ENCODE measurements around the gene RAB23. TPM values are rescaled to one million over a fixed set of nuclear protein-coding genes. Genes with fewer than 3 reads are reported as not detected.
"Not testable (repeated sequence)": the region's sequence is repeated elsewhere in the genome, so short reads cannot be mapped to it uniquely, and the experiment has no call there.

RAB23 gene
- polyA plus RNA-seq, 12 donors: 11.9 to 29.1 (median 16.0) TPM; not detected in 1

GRCh38 chr6:57247603-57248002 lies 25.5 kb upstream of the RAB23 start:
- DNase-seq: no peak

DNA sequence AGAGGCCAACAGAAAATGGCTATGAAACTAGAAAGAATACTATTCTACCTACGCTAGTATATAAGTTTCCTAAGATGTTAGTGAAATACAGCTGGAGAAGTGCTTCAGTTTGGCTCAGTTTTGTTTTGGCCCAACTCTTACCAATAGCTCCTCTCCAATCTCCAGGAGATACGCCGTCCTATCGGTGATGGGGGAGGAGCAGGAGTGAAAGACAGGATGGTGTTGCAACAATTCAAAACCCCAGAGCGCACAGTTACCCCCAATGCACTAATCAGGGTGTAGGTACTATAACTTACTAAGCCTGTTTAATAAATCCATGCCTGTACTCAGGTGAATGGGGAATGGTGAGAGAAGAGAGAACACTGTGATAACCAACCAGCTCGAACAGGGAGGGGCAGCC lies 24.2 kb upstream of the RAB23 start:
- DNase-seq: no peak

DNA sequence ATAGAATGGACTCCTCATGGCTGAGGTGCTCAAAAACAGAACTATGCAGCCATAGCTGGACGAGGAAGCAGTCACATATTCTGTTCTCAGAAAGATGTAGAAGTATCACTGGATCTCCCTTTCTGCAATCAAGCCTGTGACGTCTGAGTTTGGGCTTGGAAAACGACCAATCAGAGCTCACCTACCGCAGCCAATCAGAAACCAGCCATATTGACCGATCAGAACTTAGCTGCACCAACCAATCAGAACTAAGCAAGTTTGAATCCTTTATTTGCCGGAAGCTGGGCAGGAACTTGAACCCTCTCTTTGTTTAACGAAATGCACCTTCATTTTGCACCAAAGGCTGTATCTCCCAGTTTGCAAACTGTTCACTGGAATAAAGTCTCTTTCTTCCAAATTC lies 21.8 kb upstream of the RAB23 start:
- DNase-seq: no peak

DNA sequence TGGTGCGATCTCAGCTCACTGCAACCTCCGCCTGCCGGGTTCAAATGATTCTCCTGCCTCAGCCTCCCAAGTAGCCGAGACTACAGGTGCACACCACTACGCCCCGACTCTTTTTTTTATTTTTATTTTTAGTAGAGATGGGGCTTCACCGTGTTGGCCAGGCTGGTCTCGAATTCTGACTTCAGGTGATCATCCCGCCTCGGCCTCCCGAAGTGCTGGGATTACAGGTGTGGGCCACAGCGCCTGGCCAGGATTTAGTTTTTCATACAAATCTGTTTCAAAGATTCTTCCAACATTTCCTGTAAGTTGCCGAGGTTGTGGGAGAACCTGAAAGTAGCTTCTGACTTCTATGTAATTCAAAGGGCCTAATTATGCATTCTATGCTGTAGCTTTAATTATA lies 21.4 kb upstream of the RAB23 start:
- DNase-seq: not testable (repeated sequence)

DNA sequence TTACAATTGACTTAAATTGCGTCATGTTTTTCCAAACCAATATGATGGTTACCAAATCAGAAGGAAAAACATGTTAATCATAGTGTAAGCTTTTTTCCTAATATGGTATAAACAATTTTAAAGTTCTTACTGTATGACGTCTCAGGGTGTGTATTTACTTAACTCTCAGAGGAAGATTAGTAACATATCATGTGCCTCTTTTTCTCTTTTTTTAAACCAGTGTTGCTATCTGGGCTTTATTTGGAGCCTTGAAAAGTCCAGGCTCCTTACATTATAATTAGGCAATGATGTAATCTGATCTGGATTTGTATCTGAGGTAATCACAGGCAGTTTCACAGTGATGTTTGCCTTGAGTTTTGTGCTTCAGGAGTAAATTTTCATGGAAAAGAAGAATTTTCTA lies 20.4 kb upstream of the RAB23 start:
- DNase-seq: no peak

GRCh38 chr6:57226221-57226620 lies 4.1 kb upstream of the RAB23 start:
- no peak for DNase-seq

GRCh38 chr6:57224769-57225515 lies 2.8 kb upstream of the RAB23 start:
- no peak for DNase-seq

GRCh38 chr6:57222743-57223077 lies 603 bp upstream of the RAB23 start:
- DNase-seq: no peak

GRCh38 chr6:57221191-57221935 lies 744 bp downstream of the RAB23 start:
- peak; percentile 69 for DNase-seq

DNA sequence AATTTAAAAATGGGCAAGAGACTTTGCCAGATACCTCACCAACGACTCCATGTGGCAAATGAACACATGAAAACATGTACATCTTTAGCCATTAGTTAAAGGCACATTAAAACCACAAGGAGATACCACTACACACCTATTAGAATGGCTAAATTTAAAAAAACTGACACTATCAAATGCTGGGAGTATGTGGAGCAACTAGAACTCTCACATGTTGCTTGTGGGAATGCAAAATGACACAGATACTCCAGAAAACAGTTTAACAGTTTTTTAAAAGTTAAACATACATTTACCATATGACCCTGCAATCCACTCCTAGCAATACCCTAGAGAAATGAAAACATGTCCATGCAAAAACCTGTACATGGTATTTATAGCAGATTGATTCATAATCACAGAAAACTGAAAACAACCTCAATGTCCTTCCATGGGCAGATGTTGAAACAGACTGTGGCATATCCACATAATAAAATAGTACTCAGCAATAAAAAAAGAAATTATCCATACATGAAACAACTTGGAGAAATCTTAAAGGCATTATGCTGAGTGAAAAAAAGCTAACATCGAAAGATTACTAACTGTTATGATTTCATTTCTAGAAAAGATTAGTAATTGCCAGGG lies 1.9 kb downstream of the RAB23 start:
- no peak for DNase-seq

GRCh38 chr6:57217270-57217669 lies 4.8 kb downstream of the RAB23 start:
- no peak for DNase-seq

GRCh38 chr6:57216235-57217101 lies 5.6 kb downstream of the RAB23 start:
- DNase-seq: no peak

DNA sequence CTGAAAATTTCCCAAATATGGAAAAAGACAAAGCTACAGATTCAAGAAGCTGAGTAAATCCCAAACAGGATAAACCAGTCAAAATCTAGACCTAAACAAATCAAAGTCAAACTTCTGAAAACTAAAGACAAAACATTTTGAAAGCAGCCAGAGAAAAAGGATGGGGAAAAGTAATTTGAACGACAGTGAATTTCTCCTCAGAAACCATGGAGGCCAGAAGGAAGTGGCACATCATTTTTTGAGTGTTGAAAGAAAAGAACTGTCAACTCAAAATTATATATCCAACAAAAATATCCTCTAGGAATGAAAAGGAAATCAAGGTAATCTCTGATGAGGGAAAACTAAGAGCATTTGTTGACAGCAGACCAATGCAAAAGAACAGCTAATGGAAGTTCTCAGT lies 6.8 kb downstream of the RAB23 start:
- no peak for DNase-seq

- no peak for DNase-seq
These were observed 12.0 kb downstream of the RAB23 start for GRCh38 chr6:57210060-57210459.

DNA sequence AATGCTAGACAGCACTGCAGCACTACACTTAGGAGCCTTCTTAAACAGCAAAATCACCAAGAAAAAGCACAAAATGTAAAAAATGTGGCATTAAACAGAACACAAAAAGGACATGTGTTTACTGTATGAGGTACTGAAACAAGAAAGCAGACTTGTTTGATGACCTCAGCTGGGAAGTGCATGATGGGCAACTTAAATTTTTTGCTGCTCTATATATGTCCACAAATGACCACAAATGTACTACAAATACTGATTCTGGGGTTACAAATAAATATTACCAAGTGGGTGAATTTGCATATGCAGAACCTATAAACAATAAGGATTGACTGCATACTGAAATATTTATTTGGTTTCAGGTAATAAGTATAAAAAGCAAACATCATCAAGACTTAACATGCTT lies 13.1 kb downstream of the RAB23 start:
- no peak for DNase-seq

DNA sequence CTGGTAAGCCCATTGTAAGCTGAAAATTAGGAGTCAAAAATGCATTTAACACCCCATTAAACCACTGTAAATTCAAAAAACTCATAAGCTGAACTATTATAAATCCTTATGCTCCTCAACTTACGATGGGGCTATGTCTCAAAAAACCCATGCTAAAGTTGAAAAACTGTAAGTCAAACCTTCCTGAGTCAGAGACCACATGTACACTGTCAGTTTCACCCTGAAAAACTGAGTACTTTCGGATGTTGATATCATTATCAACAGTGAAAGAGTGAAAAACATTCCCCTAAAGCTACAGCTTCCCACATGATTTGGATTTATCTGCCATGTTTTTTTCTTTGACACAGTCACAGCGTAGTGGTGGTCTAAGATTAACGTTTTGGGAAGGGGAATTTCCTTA lies 14.2 kb downstream of the RAB23 start:
- DNase-seq: no peak

GRCh38 chr6:57207141-57207540 lies 15.0 kb downstream of the RAB23 start:
- no peak for DNase-seq

- DNase-seq: no peak
These were observed 16.4 kb downstream of the RAB23 start for GRCh38 chr6:57205550-57206328.

DNA sequence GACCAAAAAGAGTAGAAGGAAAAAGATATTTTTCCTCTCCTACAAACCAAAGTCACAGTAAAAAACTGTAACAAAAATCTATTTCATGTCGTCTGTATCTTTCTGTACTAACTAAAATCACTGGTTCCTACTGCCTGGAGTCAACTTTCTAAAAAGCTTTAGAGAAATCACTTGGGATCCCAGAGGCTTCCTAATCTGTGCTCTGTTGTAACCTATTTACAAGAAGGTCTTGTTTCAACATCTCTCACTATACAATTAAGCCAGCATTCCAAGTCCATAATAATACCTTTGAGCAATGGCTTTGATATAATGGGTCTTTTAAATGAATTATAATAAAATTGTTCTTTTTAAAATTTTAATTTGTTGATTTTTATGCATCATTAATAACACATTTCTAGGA lies 20.4 kb downstream of the RAB23 start:
- DNase-seq: no peak

DNA sequence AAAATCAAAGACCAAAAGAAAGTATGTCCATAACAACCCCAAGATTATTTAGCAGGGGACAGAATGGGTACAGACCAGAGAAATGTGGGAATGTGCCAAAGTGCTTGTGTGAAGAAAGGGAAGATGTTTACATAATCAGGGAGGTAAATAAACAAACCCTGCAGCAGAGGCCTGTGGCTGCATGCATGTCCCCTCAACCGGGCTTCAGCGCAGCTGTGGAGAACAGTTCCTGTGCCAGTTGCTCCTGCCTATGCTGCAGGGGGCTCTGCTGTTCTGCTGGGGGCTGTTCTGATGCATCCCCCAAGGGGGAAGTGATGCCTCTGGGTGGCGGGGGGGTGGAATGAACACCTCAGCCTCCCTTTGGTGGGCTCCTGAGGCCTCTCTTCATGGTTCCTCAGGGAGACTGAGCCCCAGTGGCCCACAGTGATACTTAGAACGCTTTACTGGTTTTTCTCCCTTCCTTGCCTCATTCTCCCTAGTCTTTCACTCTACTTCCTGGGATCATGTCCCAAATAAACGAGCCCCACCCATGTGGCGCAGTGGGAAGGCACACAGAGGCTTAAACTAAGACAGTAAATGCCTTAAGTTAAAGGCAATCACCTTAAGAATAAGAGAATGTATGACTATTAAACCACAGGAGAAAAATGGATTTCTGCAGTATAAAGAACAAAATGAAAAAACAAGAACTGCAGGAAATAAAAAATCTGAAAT lies 23.0 kb downstream of the RAB23 start:
- no peak for DNase-seq

GRCh38 chr6:57195457-57195856 lies 26.6 kb downstream of the RAB23 start:
- no peak for DNase-seq
